H9 (cell line): ENCODE measurements around the gene ZNF629. TPM values are rescaled to one million over a fixed set of nuclear protein-coding genes. Genes with fewer than 3 reads are reported as not detected.

Source experiments
- DNase-seq: peaks from one replicate; pipeline ENCODE4 v3.0.0-alpha.2; 2017
- H2AFZ ChIP-seq: one replicate; pipeline ENCODE4 v1.6.1; 2013; ENCODE audit warnings: mild to moderate bottlenecking, low read length, control low read depth, moderate library complexity
- H2AK5ac ChIP-seq: 2 replicates; pipeline ENCODE4 v1.6.1; 2013; ENCODE audit warnings: low read length, control low read depth, mixed read lengths; ENCODE audit not compliant: insufficient read length
- H2BK120ac ChIP-seq: one replicate; pipeline ENCODE4 v1.6.1; 2013; ENCODE audit warnings: low read depth, mild to moderate bottlenecking, low read length, control low read depth, inconsistent platforms; ENCODE audit not compliant: poor library complexity, severe bottlenecking
- H2BK12ac ChIP-seq: 2 replicates; pipeline ENCODE4 v1.6.1; 2013; ENCODE audit warnings: low read length, control low read depth, mixed read lengths, low read depth; ENCODE audit not compliant: insufficient read length
- H2BK15ac ChIP-seq: 2 replicates; pipeline ENCODE4 v1.6.1; 2013; ENCODE audit warnings: low read depth, low read length, control low read depth
- H2BK20ac ChIP-seq: one replicate; pipeline ENCODE4 v1.6.1; 2013; ENCODE audit warnings: low read depth, mild to moderate bottlenecking, low read length, control low read depth, inconsistent platforms; ENCODE audit not compliant: poor library complexity, severe bottlenecking
- H2BK5ac ChIP-seq: 2 replicates; pipeline ENCODE4 v1.6.1; 2013; ENCODE audit warnings: low read length, control low read depth, mixed read lengths; ENCODE audit not compliant: insufficient read length
- H3K14ac ChIP-seq: 2 replicates; pipeline ENCODE4 v1.6.1; 2013; ENCODE audit warnings: low read length, control low read depth; ENCODE audit not compliant: insufficient read depth
- H3K18ac ChIP-seq: 2 replicates; pipeline ENCODE4 v1.6.1; 2013; ENCODE audit warnings: low read depth, mild to moderate bottlenecking, mixed read lengths, low read length, control low read depth; ENCODE audit not compliant: insufficient read length
- H3K23ac ChIP-seq: 2 replicates; pipeline ENCODE4 v1.6.1; 2013; ENCODE audit warnings: low read length, control low read depth, mixed read lengths, low read depth; ENCODE audit not compliant: insufficient read length
- H3K23me2 ChIP-seq: 2 replicates; pipeline ENCODE4 v1.6.1; 2013; ENCODE audit warnings: low read depth, mild to moderate bottlenecking, mixed read lengths, low read length, control low read depth; ENCODE audit not compliant: insufficient read length, poor library complexity, severe bottlenecking
- H3K27ac ChIP-seq: 2 replicates; pipeline ENCODE4 v1.5.1; 2013; ENCODE audit warnings: low read length, control low read depth, mixed read lengths, low read depth; ENCODE audit not compliant: insufficient read length
- H3K27me3 ChIP-seq: 2 replicates; pipeline ENCODE4 v1.6.1; 2013; ENCODE audit warnings: low read length, control low read depth, inconsistent platforms; ENCODE audit not compliant: insufficient read depth
- H3K4ac ChIP-seq: 2 replicates; pipeline ENCODE4 v1.6.1; 2013; ENCODE audit warnings: low read depth, mild to moderate bottlenecking, control low read depth, inconsistent platforms, low read length, moderate library complexity
- H3K4me1 ChIP-seq: 2 replicates; pipeline ENCODE4 v1.6.1; 2013; ENCODE audit warnings: low read length, control low read depth, inconsistent platforms; ENCODE audit not compliant: insufficient read depth
- H3K4me2 ChIP-seq: 2 replicates; pipeline ENCODE4 v1.6.1; 2013; ENCODE audit warnings: low read length, control low read depth, mixed read lengths; ENCODE audit not compliant: insufficient read length, insufficient read depth
- H3K56ac ChIP-seq: 2 replicates; pipeline ENCODE4 v1.6.1; 2013; ENCODE audit warnings: low read depth, mild to moderate bottlenecking, mixed read lengths, low read length, control low read depth; ENCODE audit not compliant: insufficient read length
- H3K79me1 ChIP-seq: 2 replicates; pipeline ENCODE4 v1.6.1; 2013; ENCODE audit warnings: low read depth, mild to moderate bottlenecking, moderate library complexity, low read length, control low read depth, inconsistent platforms; ENCODE audit not compliant: insufficient read depth, poor library complexity, severe bottlenecking
- H3K79me2 ChIP-seq: 2 replicates; pipeline ENCODE4 v1.6.1; 2013; ENCODE audit warnings: low read length, control low read depth, inconsistent platforms; ENCODE audit not compliant: insufficient read depth
- H3K9ac ChIP-seq: 2 replicates; pipeline ENCODE4 v1.6.1; 2013; ENCODE audit warnings: low read length, control low read depth, mixed read lengths; ENCODE audit not compliant: insufficient read length; ENCODE audit errors: extremely low read depth
- H3K9me3 ChIP-seq: one replicate; pipeline ENCODE4 v1.6.1; 2013; ENCODE audit warnings: low read depth, low read length, inconsistent platforms; ENCODE audit not compliant: control insufficient read depth
- H3T11ph ChIP-seq: one replicate; pipeline ENCODE4 v1.6.1; 2013; ENCODE audit warnings: mild to moderate bottlenecking, low read length, control low read depth, inconsistent platforms
- H4K20me1 ChIP-seq: one replicate; pipeline ENCODE4 v1.6.1; 2013; ENCODE audit not compliant: control insufficient read depth, insufficient read length, insufficient read depth
- H4K5ac ChIP-seq: 2 replicates; pipeline ENCODE4 v1.6.1; 2013; ENCODE audit warnings: low read depth, mild to moderate bottlenecking, mixed read lengths, low read length, control low read depth; ENCODE audit not compliant: insufficient read length
- H4K8ac ChIP-seq: replicated peaks from 2 replicates; pipeline ENCODE4 v1.6.1; 2013; ENCODE audit warnings: low read length, control low read depth, mixed read lengths, low read depth; ENCODE audit not compliant: insufficient read length
- H4K91ac ChIP-seq: 2 replicates; pipeline ENCODE4 v1.6.1; 2013; ENCODE audit warnings: low read depth, mild to moderate bottlenecking, moderate library complexity, mixed read lengths, low read length, control low read depth; ENCODE audit not compliant: insufficient read length
- H3K27ac Mint-ChIP-seq, 3 experiments: 2 replicates in 2 of 3; 3 replicates in 1 of 3; pipeline ENCODE4 v1.8.0; 2020 to 2021; ENCODE audit warnings: mixed read lengths in 3 of 3, mild to moderate bottlenecking in 1 of 3, moderate library complexity in 1 of 3
- H3K27me3 Mint-ChIP-seq: 2 replicates; pipeline ENCODE4 v1.8.0; 2021; ENCODE audit warnings: low read depth, mild to moderate bottlenecking, moderate library complexity, mixed read lengths
- H3K36me3 Mint-ChIP-seq, 3 experiments: 2 replicates in 2 of 3; 3 replicates in 1 of 3; pipeline ENCODE4 v1.8.0; 2020 to 2021; ENCODE audit warnings: low read depth in 3 of 3, mixed read lengths in 3 of 3; ENCODE audit not compliant: insufficient read depth in 1 of 3
- H3K4me1 Mint-ChIP-seq, 2 experiments: 2 replicates each; pipeline ENCODE4 v1.8.0; 2020; ENCODE audit warnings: mixed read lengths in 2 of 2
- H3K4me3 Mint-ChIP-seq, 2 experiments: 2 replicates in 1 of 2; 3 replicates in 1 of 2; pipeline ENCODE4 v1.8.0; 2020 to 2021; ENCODE audit warnings: mild to moderate bottlenecking in 2 of 2, mixed read lengths in 2 of 2, moderate library complexity in 1 of 2
- H3K9me3 Mint-ChIP-seq, 2 experiments: 2 replicates in 1 of 2; 3 replicates in 1 of 2; pipeline ENCODE4 v1.8.0; 2020; ENCODE audit warnings: mild to moderate bottlenecking in 2 of 2, mixed read lengths in 2 of 2, moderate library complexity in 1 of 2
- CTCF ChIP-seq: fragments of 200-600 bp; sonication (generic); conservative IDR thresholded peaks from 3 replicates; pipeline ENCODE4 v1.8.0; 2021; ENCODE audit warnings: antibody characterized with exemption, mild to moderate bottlenecking
- WGBS: extraction: QIAGEN DNeasy Blood & Tissue Kit; methylation state at CpG from one replicate; pipeline ENCODE4 v1.1.7; 2013; ENCODE audit warnings: missing lambda C conversion rate, low lambda C conversion rate, mixed read lengths; ENCODE audit not compliant: insufficient read length; ENCODE audit errors: extremely low coverage; 5-methylcytosine and 5-hydroxymethylcytosine counted together
- total RNA-seq: library from RNA; stranded (reverse); gene quantifications from 2 replicates; pipeline ENCODE4 v1.2.1, GENCODE V29; 2021

ZNF629 gene
- total RNA-seq, 1 experiment from 2014 or later, result 20.0 TPM

- no peaks in the 10 kb centered on the region for H3K27me3 ChIP-seq
- no peak within 1 kb of the TSS for H4K5ac ChIP-seq
- H2BK20ac ChIP-seq, result no peak within 1 kb of the TSS
- H3T11ph ChIP-seq, result no peak within 1 kb of the TSS
- H2BK120ac ChIP-seq, result no peak within 1 kb of the TSS
- H3K14ac ChIP-seq, result peak within 1 kb of the TSS; percentile 90
- H3K4me1 ChIP-seq, result no peaks in the 10 kb centered on the region
- no peak within 1 kb of the TSS for H2BK15ac ChIP-seq
- DNase-seq, result peak; percentile 98
- H3K4me2 ChIP-seq, result peak within 1 kb of the TSS; percentile 95
- no peak within 1 kb of the TSS for H3K23ac ChIP-seq
- peaks cover 20% of the 10 kb centered on the region for H3K23me2 ChIP-seq
- H3K9ac ChIP-seq, result peak within 1 kb of the TSS; percentile 93
- no peak within 1 kb of the TSS for H3K56ac ChIP-seq
- H2BK12ac ChIP-seq, result no peak within 1 kb of the TSS
- no peak within 1 kb of the TSS for H2BK5ac ChIP-seq
- no CpG with 5 or more reads among the region's 60 CpGs for WGBS
- Mint-ChIP-seq H3K4me1 (peaks cover 17 to 18% of the 10 kb centered on the region in 2 experiments), H3K27ac (peak within 1 kb of the TSS; percentile 78 to 94 (median 82); a peak in 6 of 7 replicates), H3K9me3 (no peaks in the 10 kb centered on the region), H3K4me3 (peak within 1 kb of the TSS; percentile 91 to 97), H3K36me3 (peaks cover 36 to 61% (median 46%) of the 10 kb centered on the region in 3 experiments), H3K27me3 (no peaks in the 10 kb centered on the region)
- peaks cover 6% of the 10 kb centered on the region for H3K79me1 ChIP-seq
- peak within 1 kb of the TSS; percentile 92 for H3K18ac ChIP-seq
- H2AK5ac ChIP-seq, result no peak within 1 kb of the TSS
- H3K79me2 ChIP-seq, result no peaks in the 10 kb centered on the region
- H4K91ac ChIP-seq, result no peak within 1 kb of the TSS
- H2AFZ ChIP-seq, result no peak within 1 kb of the TSS
- H4K20me1 ChIP-seq, result no peaks in the 10 kb centered on the region
- H3K4ac ChIP-seq, result no peak within 1 kb of the TSS
- no peaks in the 10 kb centered on the region for H3K9me3 ChIP-seq
- no peak within 1 kb of the TSS for H4K8ac ChIP-seq
- no peak for TF ChIP-seq CTCF
- no peak within 1 kb of the TSS for H3K27ac ChIP-seq
These were observed 24.8 kb downstream of the ZNF629 start, which contains the start of the genes CFAP119 and RNF40 for GRCh38 chr16:30761928-30762902. Gene CFAP119 (minus strand): TSS chr16:30762062. CDS start chr16:30761748, 314 bp downstream. Gene RNF40 (plus strand): TSS chr16:30762322. CDS start chr16:30762546, 224 bp downstream.
